Duodenal mucosa (tissue), 2 donors: Measurements from ENCODE around the gene GCGR.
A peak's percentile ranks its signal among the peaks of the same experiment; 100 is the strongest.
"Not testable (repeated sequence)": the region's sequence is repeated elsewhere in the genome, so short reads cannot be mapped to it uniquely, and the experiment has no call there.

Source experiments
- H3K27ac ChIP-seq: one replicate; pipeline ENCODE4 v1.7.0; 2013; ENCODE audit warnings: low read depth, low read length
- H3K27me3 ChIP-seq, 2 donors: one replicate each; pipeline ENCODE4 v1.7.0; 2013; ENCODE audit warnings: low read length in 2 of 2, control low read depth in 1 of 2; ENCODE audit not compliant: insufficient read depth in 2 of 2, control insufficient read depth in 1 of 2
- H3K36me3 ChIP-seq, 2 donors: one replicate each; pipeline ENCODE4 v1.7.0; 2013; ENCODE audit warnings: low read length in 2 of 2, control low read depth in 1 of 2; ENCODE audit not compliant: insufficient read depth in 2 of 2, control insufficient read depth in 1 of 2
- H3K4me1 ChIP-seq, 2 donors: one replicate each; pipeline ENCODE4 v1.7.0; 2013; ENCODE audit warnings: low read length in 2 of 2, control low read depth in 1 of 2; ENCODE audit not compliant: insufficient read depth in 2 of 2, control insufficient read depth in 1 of 2
- H3K4me3 ChIP-seq, 2 donors: one replicate each; pipeline ENCODE4 v1.7.0; 2013; ENCODE audit warnings: low read length in 2 of 2, low read depth in 1 of 2
- H3K9ac ChIP-seq, 2 donors: one replicate each; pipeline ENCODE4 v1.7.0; 2013; ENCODE audit warnings: low read length in 2 of 2, low read depth in 1 of 2
- H3K9me3 ChIP-seq, 2 donors: one replicate each; pipeline ENCODE4 v1.7.0; 2013; ENCODE audit warnings: low read length in 2 of 2, control low read depth in 1 of 2; ENCODE audit not compliant: control insufficient read depth in 1 of 2

GCGR gene

GRCh38 chr17:81832608-81833159 is 28.7 kb downstream of the GCGR start:
- Histone ChIP-seq H3K36me3 (no peaks in the 10 kb centered on the region), H3K4me1 (peaks cover 18 to 20% of the 10 kb centered on the region in 2 donors), H3K27ac (peak overlapping the region; percentile 51), H3K9me3 (no peaks in the 10 kb centered on the region), H3K9ac (peak overlapping the region; percentile 88 to 92), H3K4me3 (peak overlapping the region; percentile 71 to 87), H3K27me3 (no peaks in the 10 kb centered on the region)

- Histone ChIP-seq H3K36me3 (no peaks in the 10 kb centered on the region), H3K4me1 (peaks cover 18 to 20% of the 10 kb centered on the region in 2 donors), H3K27ac (peak within 1 kb of the TSS; percentile 92), H3K9me3 (no peaks in the 10 kb centered on the region), H3K27me3 (no peaks in the 10 kb centered on the region), H3K4me3 (peak within 1 kb of the TSS; percentile 79 to 87), H3K9ac (peak within 1 kb of the TSS; percentile 88 to 92)
Observed at GRCh38 chr17:81833160-81833920, 29.4 kb downstream of the GCGR start, which contains the start of gene MCRIP1. Gene MCRIP1, minus strand, starts transcription at chr17:81833291. Its CDS starts 8,785 bp downstream, at chr17:81824506.

DNA sequence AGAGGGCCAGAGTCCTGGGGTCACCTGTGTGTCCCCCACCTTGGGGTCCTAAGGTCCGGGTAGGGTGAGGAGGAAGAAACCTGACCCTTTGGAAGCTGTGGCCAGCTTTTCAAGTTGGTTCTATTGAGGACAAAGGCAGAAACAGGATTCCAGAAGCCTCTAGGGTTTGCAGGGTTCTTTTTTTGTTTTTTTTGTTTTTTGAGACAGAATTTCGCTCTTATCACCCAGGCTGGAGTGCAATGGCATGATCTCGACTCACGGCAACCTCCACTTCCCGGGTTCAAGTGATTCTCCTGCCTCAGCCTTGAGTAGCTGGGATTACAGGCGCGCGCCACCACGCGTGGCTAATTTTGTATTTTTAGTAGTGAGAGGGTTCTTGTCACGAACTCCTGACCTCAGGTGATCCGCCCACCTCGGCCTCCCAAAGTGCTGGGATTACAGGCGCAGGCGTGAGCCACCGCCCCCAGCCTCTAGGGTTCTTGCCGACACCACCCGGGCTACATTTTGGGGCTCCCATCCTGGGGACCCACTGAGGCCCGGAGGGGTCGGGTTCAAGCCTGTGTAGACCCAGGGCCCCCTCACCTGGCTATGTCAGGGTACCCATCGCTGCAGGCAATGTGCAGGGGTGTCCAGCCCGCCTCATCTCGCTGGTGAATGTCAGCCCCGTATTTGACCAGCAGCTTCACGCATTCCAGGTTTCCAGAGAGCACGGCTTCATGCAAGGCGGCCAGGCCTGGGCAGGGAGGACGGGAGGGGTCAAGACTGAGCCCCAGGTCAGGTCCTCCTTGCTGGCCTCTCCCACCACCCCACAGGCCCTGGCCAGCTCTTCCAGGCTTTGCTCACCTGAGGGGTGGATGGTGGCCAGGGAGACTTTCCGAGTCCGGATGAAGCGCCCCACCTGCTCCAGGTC is 30.2 kb downstream of the GCGR start:
- H3K36me3 ChIP-seq = no peaks in the 10 kb centered on the region
- H3K4me3 ChIP-seq = peak overlapping the region; percentile 77 to 79
- H3K27me3 ChIP-seq = no peaks in the 10 kb centered on the region
- H3K9me3 ChIP-seq = no peaks in the 10 kb centered on the region
- peak overlapping the region; percentile 69 to 81 for H3K9ac ChIP-seq
- peaks cover 18 to 20% of the 10 kb centered on the region in 2 donors for H3K4me1 ChIP-seq
- H3K27ac ChIP-seq = peak overlapping the region; percentile 92

DNA sequence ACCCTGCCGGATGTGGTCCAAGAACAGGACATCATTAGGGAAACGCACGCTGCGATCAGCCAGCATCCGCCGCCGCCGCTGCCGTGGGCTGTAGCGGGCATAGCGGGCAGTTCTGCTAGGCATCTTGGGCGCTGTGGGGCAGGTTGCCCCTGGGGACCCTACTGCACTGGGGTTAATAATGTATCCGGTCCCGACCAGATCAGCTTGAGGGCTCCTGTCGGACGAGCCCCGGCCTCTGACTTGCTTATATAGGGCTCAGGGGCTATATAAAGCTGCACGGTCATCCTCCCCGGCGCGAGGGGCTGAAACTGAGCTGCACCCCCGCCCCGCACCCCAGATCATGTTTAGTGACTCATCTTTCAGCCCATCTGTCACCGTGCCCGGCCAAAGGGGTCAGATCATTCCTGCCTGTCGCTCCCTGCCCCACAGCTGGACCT is 30.9 kb downstream of the GCGR start, which contains the start of gene PPP1R27:
TSS of gene PPP1R27 (minus strand) at position 220 of the 437 bp plus-strand sequence. CDS start at position 123, 97 bp downstream.
- peak within 1 kb of the TSS in 1 of 2 donors; percentile 79 for H3K4me3 ChIP-seq
- no peaks in the 10 kb centered on the region for H3K27me3 ChIP-seq
- H3K36me3 ChIP-seq = no peaks in the 10 kb centered on the region
- H3K9ac ChIP-seq = peak within 1 kb of the TSS; percentile 69 to 81
- H3K4me1 ChIP-seq = peaks cover 18 to 20% of the 10 kb centered on the region in 2 donors
- no peaks in the 10 kb centered on the region for H3K9me3 ChIP-seq
- peak within 1 kb of the TSS; percentile 92 for H3K27ac ChIP-seq

- H3K9me3 ChIP-seq = no peaks in the 10 kb centered on the region
- no peak overlapping the region for H3K4me3 ChIP-seq
- no peak overlapping the region for H3K27ac ChIP-seq
- H3K27me3 ChIP-seq = no peaks in the 10 kb centered on the region
- peaks cover 0 to 2% of the 10 kb centered on the region in 2 donors for H3K36me3 ChIP-seq
- H3K9ac ChIP-seq = no peak overlapping the region
- H3K4me1 ChIP-seq = peaks cover 5 to 7% of the 10 kb centered on the region in 2 donors
Observed at GRCh38 chr17:81837641-81838040, 33.7 kb downstream of the GCGR start.

DNA sequence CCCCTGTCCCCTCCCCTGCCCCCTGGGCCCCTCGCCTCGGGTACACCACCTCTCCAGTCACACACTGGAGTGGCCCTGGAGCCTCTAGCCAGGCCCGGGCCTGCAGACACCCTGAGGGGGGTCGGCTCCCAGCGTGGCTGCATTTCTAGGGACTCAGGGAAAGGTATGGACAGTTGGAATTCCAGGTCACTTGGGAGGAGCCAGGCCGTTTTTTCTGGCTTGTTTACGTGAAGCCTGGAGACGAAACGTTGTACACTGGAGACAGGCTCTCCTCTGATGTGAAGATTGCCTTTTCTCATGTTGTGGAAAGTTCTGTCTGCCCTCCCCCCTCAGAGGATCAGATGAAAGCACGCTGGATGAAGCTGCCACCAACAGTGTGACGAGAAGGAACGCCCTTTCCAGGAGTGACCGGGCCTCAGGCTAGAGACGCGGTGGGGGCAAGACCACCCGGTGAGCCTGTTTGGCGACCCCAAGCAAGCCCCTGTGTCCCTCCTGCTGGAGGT is 34.9 kb downstream of the GCGR start:
- Histone ChIP-seq H3K4me1 (peaks cover 1 to 3% of the 10 kb centered on the region in 2 donors), H3K27ac (no peak overlapping the region), H3K9me3 (no peaks in the 10 kb centered on the region), H3K27me3 (no peaks in the 10 kb centered on the region), H3K36me3 (peaks cover 8 to 13% of the 10 kb centered on the region in 2 donors), H3K4me3 (no peak overlapping the region), H3K9ac (no peak overlapping the region)

- peaks cover 13 to 18% of the 10 kb centered on the region in 2 donors for H3K36me3 ChIP-seq
- H3K9me3 ChIP-seq = no peaks in the 10 kb centered on the region
- no peak overlapping the region for H3K4me3 ChIP-seq
- H3K4me1 ChIP-seq = no peaks in the 10 kb centered on the region
- H3K27me3 ChIP-seq = no peaks in the 10 kb centered on the region
- H3K27ac ChIP-seq = no peak overlapping the region
- H3K9ac ChIP-seq = no peak overlapping the region
Observed at GRCh38 chr17:81839301-81839700, 35.4 kb downstream of the GCGR start.

DNA sequence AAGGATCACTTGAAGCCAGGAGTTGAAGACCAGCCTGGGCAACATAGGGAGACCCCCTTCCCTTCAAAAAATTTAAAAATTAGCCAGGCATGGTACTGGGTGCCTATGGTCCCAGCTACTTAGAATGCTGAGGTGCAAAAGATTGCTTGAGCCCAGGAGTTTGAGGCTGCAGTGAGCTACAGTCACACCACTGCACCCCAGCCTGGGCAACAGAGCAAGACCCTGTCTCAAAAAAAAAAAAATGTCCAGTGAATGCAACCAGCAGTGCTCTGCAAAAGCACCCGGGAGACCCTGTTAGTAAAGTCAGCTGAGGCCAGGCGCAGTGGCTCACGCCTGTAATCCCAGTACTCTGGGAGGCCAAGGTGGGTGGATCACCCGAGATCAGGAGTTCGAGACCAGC is 36.1 kb downstream of the GCGR start:
- H3K9ac ChIP-seq, H3K9me3 ChIP-seq, H3K4me1 ChIP-seq, H3K27ac ChIP-seq, H3K27me3 ChIP-seq, H3K4me3 ChIP-seq: not testable (repeated sequence)
- H3K36me3 ChIP-seq = peaks cover 21 to 26% of the 10 kb centered on the region in 2 donors

GRCh38 chr17:81840826-81841778 is 37.2 kb downstream of the GCGR start:
- H3K9ac ChIP-seq = no peak overlapping the region
- H3K4me1 ChIP-seq = no peaks in the 10 kb centered on the region
- H3K9me3 ChIP-seq = no peaks in the 10 kb centered on the region
- no peaks in the 10 kb centered on the region for H3K27me3 ChIP-seq
- H3K36me3 ChIP-seq = peaks cover 31 to 36% of the 10 kb centered on the region in 2 donors
- H3K27ac ChIP-seq = no peak overlapping the region
- H3K4me3 ChIP-seq = no peak overlapping the region
